PC-9 (cell line): ENCODE measurements around the gene TSPAN31.

Experiments used
- CTCF ChIP-seq: fragments of 200-600 bp; sonication (generic); conservative IDR thresholded peaks from 2 replicates; pipeline ENCODE4 v1.6.1; 2017; ENCODE audit warnings: mixed run types, antibody characterized with exemption, mild to moderate bottlenecking, moderate library complexity
- EZH2 ChIP-seq: fragments of 200-600 bp; sonication (generic); IDR thresholded peaks from 2 replicates; pipeline ENCODE4 v1.8.0; 2017; ENCODE audit warnings: antibody characterized with exemption, low read depth

- TF ChIP-seq CTCF, result no peak
- no peak for TF ChIP-seq EZH2
These were observed 14.3 kb upstream of the TSPAN31 start for GRCh38 chr12:57730336-57731067.
